C1 segment of cervical spinal cord (tissue), 14 donors: ENCODE data around the gene USP21.

Experiments used
- DNase-seq, 14 donors: peaks; one replicate each; lab custom pipeline; 2025; lab: John Stamatoyannopoulos, UW

Gene USP21

GRCh38 chr1:161133220-161133740 is 26.0 kb upstream of the USP21 start:
- DNase-seq: peak in 2 of 14 donors; percentile 25 to 41

- DNase-seq: no peak
Measured at GRCh38 chr1:161137881-161138280, 21.4 kb upstream of the USP21 start.

- DNase-seq: no peak
Measured at GRCh38 chr1:161138431-161138830, 20.9 kb upstream of the USP21 start.

GRCh38 chr1:161139766-161140165 is 19.5 kb upstream of the USP21 start:
- DNase-seq: no peak

GRCh38 chr1:161140755-161141400 is 18.4 kb upstream of the USP21 start:
- no peak for DNase-seq

- no peak for DNase-seq
Measured at GRCh38 chr1:161145832-161146231, 13.5 kb upstream of the USP21 start.

- DNase-seq: no peak
Measured at GRCh38 chr1:161153176-161153575, 6.1 kb upstream of the USP21 start.

- DNase-seq: peak in 12 of 14 donors; percentile 39 to 84 (median 73)
Measured at GRCh38 chr1:161153682-161154337, 5.5 kb upstream of the USP21 start, which contains the start of gene UFC1. Gene UFC1 (plus strand): TSS chr1:161153978. CDS start chr1:161153998, 20 bp downstream.

GRCh38 chr1:161157867-161158266 is 1.4 kb upstream of the USP21 start:
- DNase-seq: no peak

GRCh38 chr1:161158316-161159010 is 837 bp upstream of the USP21 start:
- no peak for DNase-seq

- DNase-seq: no peak
Measured at GRCh38 chr1:161159913-161160243, 578 bp downstream of the USP21 start.

- no peak for DNase-seq
Measured at GRCh38 chr1:161160671-161161145, 1.4 kb downstream of the USP21 start.

GRCh38 chr1:161161652-161162051 is 2.4 kb downstream of the USP21 start:
- no peak for DNase-seq

GRCh38 chr1:161162052-161162451 is 2.8 kb downstream of the USP21 start:
- no peak for DNase-seq

- no peak for DNase-seq
Measured at GRCh38 chr1:161162806-161163205, 3.5 kb downstream of the USP21 start.

- DNase-seq: no peak
Measured at GRCh38 chr1:161163793-161164192, 4.5 kb downstream of the USP21 start.

GRCh38 chr1:161164901-161165610 is 5.8 kb downstream of the USP21 start:
- DNase-seq: peak in 1 of 14 donors; percentile 18

- DNase-seq: peak; percentile 85 to 98 (median 96)
Measured at GRCh38 chr1:161165742-161166668, 6.7 kb downstream of the USP21 start, which contains the start of gene PPOX. Gene PPOX (plus strand): TSS chr1:161166426. CDS start chr1:161166848, 422 bp downstream.

- peak in 2 of 14 donors; percentile 23 to 44 for DNase-seq
Measured at GRCh38 chr1:161166669-161167548, 7.6 kb downstream of the USP21 start.
